ENCODE measurements around the gene RASGRF1.
"Not testable (repeated sequence)": the region's sequence is repeated elsewhere in the genome, so short reads cannot be mapped to it uniquely, and the experiment has no call there.

The RASGRF1 gene

DNA sequence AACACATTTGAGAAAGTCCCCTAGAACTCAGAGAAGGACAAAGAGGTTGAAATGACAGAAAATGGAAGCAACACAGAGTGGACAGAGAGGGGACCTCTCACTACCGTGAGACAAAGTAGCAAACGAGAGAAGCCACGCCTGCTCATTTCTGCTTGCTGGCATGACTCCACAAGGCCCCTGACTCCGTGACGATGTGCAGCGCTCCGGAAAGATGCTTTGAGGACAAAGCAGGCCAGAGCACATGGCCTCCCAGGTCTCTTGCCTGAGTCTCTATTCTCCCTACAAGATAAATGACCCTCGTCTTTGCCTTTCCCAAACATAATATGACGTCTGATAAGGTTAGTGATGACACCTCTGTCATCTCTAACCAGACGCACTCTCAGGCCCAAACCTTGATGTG, 81.9 kb downstream of the RASGRF1 start:
- no peak for DNase-seq (ENCODE audit: low read depth)

DNA sequence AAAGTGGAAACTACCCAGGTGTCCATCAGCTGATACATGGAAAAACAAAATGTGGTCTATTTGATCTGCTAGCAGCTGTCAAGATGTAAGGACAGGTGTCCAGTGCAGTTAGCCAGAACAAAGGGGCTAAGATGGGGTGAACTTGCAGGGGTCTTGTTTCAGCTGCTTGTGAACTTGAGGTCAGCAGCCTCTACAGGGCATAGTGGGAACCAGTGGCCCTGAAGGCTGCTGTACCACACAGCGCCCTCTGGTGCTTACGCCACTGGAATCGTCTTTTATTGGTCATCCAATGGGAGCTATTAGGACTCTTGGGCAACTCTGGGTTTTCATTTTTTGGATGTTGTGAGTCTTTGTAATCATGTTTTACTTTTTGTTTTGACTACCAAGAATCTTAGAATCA, 83.5 kb downstream of the RASGRF1 start:
- no peak for DNase-seq (ENCODE audit: low read depth)

DNA sequence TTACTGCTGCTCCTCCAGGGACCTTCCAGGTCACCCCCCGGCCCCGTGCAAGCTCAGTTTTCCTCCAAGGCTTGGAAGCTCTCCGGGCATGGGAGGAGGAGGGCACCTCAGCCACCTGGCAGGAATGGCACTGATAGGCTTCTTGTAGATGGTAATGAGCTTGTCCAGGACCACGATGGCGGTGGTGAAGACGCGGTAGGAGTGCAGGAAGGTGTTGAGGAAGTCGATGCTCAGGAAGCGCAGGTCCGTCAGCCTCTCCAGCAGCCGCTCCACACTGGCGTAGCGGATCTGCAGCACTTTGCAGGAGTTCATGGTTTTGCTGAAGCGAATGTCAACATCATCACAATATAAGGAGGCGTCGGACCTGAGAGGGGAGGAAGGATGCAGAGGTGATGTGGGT, 84.5 kb downstream of the RASGRF1 start:
- no peak for DNase-seq (ENCODE audit: low read depth)

DNA sequence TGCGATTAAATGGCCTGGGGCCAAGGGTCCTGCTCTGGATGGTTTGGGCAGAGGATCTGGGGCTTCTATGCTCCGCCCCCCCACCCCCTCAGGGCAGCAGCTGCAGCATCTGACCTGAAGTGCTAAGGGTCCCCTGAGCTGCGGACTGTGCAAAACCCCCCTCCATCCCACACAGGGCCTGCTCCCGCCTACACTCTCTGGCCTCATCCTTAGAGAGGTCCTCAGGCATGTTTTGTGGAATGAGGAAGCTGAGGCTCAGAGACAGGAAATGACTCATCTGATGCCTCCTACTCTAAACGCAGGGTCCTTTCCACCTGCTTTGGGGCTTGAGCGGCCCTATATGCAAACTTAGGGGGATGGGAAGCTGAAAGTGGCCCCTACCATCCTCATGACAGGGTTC, 86.2 kb downstream of the RASGRF1 start:
- DNase-seq (ENCODE audit: low read depth), result peak; percentile 29

DNA sequence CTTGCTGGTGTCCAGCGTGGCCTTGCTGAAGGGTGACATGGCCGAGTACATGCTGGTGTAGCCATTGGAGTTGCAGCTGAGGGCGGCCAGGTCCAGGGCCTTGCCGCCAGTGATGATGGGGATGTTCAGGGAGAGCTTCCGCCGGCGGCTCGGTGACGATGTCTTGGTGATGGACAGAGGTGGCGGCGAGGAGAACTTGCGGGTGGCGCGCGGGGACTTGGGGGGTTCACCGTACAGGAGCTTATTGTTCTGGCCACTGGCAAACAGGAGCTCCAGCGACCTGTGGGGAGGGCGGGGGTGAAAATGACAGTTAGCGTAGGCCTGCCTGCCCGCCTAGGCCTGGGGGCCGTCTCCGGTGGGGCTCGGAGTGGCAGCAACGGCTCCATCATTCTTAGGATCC, 86.7 kb downstream of the RASGRF1 start:
- DNase-seq (ENCODE audit: low read depth), result no peak

DNA sequence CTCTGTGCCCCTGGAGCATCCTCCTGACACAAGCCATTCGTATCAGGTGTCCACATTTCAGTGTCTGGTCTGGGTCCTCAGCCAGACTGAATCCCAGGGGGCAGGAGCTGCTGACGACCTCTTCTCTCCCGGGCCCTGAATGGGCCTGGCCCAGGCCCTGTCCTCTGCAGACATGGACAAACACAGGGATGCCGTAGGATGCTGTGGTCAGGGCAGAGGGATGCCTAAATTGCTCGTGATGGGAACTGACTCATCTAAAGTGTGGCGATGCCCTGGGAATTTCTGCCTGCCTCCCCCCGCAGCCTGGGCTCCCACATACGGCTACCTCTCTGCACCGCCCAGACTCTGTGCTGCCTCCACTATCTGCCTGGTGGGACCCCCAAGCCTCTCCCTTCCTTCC, 87.3 kb downstream of the RASGRF1 start:
- DNase-seq (ENCODE audit: low read depth), result no peak

DNA sequence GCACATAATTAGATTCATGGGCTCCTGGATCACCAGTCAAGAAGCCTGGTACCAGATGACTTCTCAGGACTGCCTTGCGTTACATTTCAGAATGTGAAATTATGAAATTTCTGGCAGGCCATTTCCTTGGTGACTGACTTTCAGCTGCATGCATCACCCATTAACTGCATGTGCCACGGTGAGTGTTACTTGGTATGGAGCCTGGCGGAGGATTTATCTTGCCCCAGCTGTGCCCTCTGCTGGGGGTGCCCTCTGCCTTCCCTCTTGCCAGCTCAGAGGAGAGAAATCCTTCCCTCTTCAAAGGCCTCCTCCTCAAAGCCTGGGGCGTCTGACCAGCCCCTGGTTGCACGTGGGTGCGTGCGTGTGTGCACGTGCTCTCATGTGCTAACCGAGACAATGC, 88.0 kb downstream of the RASGRF1 start:
- DNase-seq (ENCODE audit: low read depth), result peak; percentile 26

DNA sequence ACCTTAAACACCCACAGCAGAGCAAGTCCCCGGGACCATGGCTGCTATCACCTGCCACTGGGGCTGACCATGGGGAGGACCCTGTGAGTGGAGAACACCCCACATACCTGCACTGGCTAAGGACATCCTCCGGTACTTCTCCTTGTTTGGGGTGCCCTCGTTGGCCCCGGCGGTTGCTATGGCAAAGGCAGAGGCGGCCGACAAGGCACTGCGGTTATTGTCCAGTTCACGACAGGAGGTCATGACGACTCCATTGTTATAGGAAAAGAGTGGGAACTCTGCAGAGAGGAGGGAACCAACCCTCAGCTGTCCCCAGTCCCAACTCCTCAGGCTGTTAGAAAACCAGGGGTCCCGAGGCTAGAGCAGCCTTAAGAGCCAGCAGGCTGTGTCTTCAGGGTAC, 90.9 kb downstream of the RASGRF1 start:
- DNase-seq (ENCODE audit: low read depth), result no peak

DNA sequence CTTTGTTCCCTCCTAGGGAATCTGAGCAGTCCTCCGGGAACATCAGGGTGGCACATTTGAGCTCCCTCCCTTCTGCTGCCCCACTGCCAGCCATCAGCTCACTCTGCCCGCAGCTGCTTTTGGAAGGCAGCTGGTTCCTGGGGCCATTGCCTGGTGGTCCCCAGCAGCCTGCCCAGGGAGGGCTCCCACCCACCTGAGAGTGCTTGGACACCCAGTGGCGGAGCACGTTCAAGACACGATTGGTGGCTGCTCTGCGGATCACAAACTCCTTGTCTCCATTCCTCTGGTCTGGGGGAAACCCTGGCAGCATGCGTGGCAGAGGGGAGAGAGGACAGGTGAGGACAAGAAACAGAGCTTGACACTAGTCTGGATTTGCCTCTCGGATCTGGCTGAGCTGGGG, 92.1 kb downstream of the RASGRF1 start:
- DNase-seq (ENCODE audit: low read depth), result no peak

DNA sequence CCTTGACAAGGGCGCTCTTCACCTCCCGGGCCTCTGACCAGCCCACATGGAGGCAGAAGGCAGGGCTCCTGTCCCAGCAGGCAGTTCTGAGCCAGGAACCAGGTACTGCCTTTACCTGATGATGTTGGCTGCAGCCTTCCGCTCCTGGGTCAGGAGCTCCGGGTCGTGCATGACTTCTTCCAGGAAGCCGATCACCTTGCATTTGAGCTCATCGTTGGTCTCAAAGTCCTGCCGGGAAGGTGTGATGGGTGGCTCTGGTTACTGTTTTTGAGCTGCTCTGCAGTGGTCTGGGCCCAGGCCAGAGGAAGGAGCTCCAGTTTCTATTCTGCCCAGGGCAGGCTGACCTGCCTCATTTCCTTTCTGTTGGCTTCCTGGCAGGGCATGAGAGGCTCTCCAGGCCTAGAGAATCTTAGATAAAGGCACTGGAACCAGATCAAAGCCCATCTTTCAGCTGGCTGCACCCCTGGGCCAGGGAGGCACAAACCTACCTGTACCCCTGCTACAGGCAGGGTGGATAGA, 92.5 kb downstream of the RASGRF1 start:
- DNase-seq (ENCODE audit: low read depth), result no peak

DNA sequence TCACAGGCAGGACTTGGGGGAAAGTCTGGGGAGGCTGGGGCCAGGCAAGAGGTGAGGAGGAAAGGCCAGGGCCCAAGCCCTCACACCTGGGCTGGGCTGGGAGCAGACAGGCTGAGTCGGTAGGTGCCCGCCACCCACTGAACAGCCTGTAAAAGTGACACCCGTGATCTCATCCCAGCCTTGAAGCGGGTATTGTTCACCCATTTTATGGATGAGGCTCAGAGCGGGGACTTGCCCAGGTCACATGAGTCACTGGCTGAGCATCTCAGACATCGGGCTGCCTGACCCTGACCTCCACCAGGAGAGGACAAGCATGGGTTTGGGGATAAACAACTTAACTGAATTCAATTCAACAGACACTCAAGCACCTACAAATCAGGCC, 93.7 kb downstream of the RASGRF1 start:
- no peak for DNase-seq (ENCODE audit: low read depth)

DNA sequence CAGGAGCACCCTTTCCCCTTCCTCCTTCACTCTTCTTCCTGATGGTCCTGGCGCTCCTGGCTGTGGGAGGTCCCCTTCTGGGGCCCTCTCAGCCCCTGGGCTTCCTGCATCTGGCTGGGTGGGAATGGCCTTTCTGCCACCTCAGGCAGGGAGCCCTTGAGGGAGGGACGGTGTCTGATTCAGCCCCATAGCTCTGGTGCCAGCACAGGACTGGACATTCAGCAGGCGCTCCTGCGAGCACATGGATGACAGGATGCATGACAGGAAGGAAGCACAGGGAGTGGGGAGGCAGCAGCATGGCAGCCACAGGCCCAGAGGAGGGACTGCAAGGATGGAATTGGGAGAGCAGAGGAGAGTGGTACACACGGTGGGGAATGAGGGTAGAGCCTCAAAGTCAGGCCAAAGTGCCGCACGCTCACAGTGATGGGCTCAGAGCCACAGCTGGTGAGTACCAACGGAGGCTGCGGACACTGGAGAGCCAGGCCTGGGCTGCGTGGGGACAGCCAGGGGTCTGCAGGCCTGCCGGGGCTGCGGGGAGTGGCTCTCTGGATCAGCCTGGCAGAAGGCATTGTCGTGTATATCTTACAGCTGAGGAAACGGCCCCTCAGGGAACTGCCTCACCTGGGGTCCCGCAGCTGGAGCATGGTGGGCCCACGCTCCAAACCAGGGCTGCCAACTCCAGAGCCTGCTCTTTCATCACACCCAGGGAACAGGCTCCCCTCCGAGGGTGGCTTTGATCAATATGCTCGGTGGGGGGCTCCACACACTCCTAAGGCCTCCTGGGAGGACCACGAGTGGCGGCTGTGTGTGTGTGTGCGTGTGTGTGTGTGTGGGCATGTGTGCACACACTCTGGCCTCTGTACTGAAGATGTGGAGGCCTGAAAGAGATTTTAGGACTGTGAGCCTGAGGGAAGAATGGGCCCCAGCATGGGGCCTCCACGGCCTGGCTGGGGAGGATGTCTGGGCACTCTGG, 94.4 kb downstream of the RASGRF1 start:
- no peak for DNase-seq (ENCODE audit: low read depth)

DNA sequence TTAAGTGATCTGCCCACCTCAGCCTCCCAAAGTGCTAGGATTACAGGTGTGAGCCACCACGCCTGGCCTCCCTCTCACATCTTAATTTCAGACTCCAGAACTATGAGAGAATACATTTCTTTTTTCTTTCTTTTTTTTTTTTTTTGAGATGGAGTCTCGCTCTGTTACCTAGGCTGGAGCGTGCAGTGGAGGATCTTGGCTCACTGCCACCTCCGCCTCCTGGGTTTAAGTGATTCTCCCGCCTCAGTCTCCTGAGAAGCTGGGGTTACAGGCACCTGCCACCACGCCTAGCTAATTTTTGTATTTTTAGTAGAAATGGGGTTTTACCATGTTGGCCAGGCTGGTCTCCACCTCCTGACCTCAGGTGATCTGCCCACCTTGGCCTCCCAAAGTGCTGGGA, 95.4 kb downstream of the RASGRF1 start:
- DNase-seq (ENCODE audit: low read depth), result not testable (repeated sequence)

DNA sequence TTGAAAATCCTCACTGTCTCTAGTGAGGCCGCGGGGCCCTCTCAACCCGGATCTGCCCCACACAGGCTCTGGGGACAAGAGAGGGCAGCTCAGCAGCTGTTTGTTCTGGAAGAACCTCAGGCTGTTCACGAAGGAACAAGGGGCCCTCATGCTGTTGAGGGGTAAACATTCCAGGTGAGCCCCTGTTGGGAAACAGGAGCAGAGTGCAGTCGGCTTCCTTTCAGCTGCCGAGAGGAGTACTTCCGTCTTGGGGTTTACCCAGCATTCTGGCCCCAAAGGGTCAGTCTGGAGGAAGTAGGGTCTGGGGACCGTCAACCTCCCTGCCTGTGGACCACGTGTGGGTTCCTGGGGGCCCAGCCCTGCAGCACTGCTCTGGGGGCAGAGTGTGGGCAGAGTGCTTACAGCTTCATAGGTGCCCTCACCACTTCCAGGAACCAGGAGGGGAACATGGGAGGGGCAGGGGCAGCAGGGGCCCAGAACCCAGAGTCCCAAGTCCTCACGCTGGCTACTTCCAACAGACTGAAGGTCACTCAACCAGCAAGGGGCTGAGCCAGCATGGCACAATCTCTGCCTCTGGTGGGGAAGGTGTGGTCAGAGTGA, 96.5 kb downstream of the RASGRF1 start:
- DNase-seq (ENCODE audit: low read depth), result no peak

DNA sequence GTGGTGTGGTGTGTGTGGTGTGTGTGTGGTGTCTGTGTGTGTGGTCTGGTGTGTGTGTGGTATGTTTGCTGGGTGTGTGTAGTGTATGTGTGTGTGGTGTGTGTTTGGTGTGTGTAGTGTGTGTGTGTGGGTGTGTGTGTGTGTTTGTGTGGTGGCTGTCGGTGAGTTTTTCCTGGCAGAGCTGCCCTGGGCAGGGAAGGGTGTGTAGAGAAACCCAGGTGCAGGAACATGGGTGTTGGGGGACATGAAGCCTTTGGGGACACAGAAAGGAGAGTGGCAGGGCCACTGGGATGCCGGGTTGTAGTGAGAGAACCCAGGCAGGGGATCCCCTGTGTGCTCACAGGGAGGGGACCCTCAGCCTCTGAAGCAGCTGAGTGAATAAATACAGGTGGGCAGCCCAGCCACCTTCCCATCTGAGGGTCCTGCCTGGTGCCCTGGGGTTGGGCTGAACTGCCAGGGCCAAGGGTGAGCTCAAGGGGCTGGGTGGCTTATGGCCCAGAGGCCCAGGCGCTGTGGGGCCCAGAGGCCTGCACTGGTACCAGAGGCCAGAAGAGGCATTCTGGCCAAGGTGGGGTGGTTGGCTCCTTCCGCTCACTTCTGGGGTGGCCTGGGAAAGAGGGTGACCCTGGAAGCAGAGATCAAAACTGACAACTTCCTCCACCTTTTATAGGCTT, 97.2 kb downstream of the RASGRF1 start:
- DNase-seq (ENCODE audit: low read depth), result no peak

DNA sequence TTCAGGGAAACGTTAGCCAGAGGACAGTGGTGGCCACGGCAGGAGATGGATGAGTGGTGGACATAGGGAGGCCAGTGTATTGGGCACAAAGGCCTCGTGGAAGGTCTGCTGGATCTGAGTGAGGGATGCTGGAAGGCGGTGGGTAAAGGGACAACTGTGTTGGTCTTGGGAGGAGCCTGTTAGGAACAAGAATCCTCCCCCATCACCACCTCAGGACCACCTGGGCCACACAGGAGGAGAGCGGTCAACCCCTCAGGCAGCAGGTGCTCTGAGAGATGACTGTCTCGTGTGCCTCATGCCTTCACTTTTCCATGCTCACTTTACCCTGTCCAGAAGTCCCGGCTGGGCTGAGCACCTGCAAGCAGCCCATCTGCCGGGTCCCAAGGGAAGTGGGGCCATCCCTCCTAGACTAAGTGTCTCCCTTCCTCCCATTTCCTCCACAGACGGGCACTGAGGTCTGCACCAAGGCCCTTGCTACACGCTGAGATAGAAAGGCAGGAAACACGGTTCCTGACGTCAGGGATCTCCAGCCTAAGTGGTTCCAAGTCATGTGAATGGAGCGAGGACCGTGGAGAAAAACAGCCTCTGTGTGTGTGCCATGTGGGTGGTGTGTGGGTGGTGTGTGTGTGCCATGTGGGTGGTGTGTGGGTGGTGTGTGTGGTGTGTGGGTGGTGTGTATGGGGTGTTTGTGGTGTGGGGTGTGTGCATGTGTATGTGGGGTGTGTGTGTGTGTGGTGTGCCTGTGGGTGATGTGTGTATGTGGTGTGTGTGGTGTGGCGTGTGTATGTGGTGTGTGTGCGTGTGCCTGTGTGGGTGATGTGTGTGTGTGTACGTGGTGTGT, 97.9 kb downstream of the RASGRF1 start:
- no peak for DNase-seq (ENCODE audit: low read depth)

DNA sequence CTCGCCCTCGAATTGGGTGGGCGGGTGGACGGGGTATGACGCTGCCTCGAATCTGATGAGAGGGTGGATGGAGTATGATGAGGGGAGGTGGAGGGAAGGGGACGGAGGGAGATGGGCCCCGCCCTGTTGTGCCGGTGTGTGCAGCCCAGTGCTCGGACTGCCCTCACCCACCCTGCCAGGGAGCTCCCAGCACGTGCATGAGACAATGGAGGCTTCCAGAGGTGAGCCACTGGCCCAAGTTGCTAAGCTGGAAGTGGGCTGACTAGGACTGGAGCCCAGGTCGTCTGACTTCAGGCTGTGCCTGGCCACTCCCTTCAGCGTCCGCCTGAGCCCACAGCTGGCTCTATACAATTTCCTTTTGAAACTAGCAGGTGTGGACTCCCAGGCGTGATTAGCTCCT, 98.7 kb downstream of the RASGRF1 start:
- DNase-seq (ENCODE audit: low read depth), result no peak

DNA sequence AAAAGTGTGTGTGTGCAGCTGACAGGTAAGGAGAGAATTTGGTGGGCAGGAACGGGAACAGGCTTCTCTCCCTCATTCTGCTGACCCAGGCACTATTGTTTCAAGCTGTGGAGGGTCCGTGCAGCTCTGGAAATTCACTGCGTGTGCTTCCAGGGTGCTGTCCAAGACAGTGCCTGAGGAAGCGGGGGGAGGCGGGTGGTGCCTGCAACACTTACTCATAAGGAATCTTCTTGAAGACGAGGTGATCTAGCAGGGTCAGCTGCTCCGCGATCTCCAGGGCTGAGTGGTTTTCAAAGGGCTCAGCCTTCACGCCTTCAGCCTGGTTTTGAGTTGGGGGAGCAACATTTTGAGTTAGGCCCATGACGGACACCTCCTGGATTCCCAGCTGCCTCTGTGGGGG, 99.1 kb downstream of the RASGRF1 start:
- no peak for DNase-seq (ENCODE audit: low read depth)

DNA sequence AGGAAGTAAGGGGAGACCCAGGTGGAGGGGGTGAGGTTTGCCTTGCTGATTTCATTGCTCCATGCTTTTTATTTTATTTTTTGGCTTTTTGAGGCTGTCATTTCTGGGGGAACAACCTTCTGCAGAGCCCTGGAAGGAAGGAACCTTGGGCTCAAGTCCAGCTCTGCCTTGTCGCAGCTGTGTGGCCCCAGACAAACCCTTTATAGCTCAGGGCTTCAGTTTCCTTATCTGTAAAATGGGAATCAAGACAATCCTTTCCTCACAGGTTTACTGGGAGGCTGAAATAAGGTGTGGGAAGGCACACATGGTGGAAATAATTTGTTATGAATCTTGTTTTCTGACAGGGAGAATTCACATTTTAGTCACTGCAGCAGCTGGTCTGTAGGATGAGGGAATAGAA, 100.3 kb downstream of the RASGRF1 start:
- no peak for DNase-seq (ENCODE audit: low read depth)

DNA sequence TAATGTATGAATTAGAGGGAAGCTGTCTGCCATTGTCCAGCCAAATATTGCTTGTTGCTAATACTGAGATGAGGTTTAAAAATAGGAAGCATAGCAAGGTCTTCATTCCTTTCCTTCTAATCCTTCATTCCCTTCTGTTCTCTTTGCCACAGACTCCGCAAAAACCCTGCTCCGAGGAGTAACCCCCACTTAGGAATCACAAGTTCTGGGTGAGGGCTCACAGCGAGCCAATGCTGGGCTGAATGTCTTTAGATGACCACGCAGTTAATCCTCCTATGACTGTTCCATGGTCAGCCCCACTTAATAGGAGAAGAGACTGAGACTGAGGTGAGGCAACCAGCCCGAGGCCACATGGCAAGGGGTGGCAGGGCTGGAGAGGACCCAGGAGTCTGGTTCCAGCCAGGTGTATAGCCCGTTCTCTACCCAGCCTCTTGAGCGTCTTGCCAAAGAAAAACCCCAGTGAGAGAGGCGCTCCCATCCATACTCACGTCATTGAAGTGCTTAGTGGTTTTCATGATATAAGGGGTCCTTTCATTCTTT, 100.8 kb downstream of the RASGRF1 start:
- no peak for DNase-seq (ENCODE audit: low read depth)

DNA sequence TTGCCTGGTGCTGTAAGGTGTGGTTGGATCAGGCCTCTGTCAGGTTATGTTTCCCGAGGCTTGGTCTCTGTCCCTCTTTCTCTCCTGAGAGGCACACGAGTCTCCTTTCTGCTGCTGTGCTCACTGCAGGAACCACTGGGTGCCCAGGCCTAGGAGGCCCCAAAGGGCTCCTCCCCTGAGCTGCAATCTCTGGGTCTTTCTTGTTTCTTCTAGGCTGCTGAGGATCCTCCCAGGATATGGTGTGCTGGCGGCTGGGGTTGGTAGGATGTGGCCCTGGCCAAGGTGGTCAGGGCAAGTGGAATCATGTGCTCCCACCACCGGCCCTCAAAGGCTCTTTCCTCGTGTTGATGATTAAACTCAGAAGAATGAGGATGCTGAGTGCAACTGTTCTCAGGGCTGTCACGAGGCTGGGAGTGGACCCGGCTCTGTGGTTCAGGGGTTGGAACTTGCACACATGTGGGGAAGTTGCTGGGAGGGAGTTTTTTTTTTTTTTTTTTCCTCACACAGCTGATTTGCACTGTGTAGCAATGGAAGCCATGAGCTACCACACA, 102.1 kb downstream of the RASGRF1 start:
- DNase-seq (ENCODE audit: low read depth), result peak; percentile 96
